ENCODE results near the gene CD300E.

DNA sequence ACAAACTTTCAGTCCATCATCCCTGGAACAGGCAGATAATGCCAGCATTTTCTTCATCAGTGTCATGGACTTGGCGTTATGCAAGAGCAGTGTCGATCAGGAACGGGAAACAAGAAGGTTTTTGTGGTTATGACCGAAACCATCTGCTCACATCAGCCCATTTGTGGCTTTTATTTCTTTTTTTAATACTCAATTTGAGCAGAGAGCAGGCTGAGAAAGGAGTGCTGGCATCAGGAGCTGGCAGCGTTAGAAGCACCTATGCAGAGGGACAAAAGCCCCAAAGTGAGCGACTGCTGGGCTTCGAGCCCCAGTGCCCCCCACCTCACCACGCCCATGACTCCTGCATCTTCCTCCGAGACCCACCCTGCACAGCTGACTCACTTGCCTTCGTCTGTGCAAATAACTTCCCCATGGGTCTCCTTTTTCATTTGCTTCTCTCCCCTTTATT lies 16.2 kb upstream of the CD300E start:
- TF ChIP-seq, protein P1, sequence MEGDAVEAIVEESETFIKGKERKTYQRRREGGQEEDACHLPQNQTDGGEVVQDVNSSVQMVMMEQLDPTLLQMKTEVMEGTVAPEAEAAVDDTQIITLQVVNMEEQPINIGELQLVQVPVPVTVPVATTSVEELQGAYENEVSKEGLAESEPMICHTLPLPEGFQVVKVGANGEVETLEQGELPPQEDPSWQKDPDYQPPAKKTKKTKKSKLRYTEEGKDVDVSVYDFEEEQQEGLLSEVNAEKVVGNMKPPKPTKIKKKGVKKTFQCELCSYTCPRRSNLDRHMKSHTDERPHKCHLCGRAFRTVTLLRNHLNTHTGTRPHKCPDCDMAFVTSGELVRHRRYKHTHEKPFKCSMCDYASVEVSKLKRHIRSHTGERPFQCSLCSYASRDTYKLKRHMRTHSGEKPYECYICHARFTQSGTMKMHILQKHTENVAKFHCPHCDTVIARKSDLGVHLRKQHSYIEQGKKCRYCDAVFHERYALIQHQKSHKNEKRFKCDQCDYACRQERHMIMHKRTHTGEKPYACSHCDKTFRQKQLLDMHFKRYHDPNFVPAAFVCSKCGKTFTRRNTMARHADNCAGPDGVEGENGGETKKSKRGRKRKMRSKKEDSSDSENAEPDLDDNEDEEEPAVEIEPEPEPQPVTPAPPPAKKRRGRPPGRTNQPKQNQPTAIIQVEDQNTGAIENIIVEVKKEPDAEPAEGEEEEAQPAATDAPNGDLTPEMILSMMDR (IDR thresholded peaks at IDR 0.05): no peak
- TF ChIP-seq POLR2A (IDR thresholded peaks at IDR 0.05) (no peak), EP300 (IDR thresholded peaks at IDR 0.05) (no peak)

All from upper lobe of left lung (tissue), 4 donors.